K562 (cell line): ENCODE data around the gene CCDC73. TPM values are rescaled to one million over a fixed set of nuclear protein-coding genes. Genes with fewer than 3 reads are reported as not detected.

Experiments
- ADNP ChIP-seq: fragments of 200-800 bp; sonication (Bioruptor generic); IDR thresholded peaks from 2 replicates; pipeline ENCODE4 v1.6.1; 2016; ENCODE audit warnings: missing genetic modification characterization, missing compliant biosample characterization
- FOXJ3 ChIP-seq: sonication (generic); formaldehyde crosslinking; IDR thresholded peaks from 2 replicates; pipeline ENCODE4 v1.4.0; 2020; ENCODE audit warnings: mild to moderate bottlenecking, missing genetic modification reagents
- FOXK2 ChIP-seq, 2 experiments: fragments of 450-650 bp; IDR thresholded peaks in 1 of 2; conservative IDR thresholded peaks in 1 of 2; 2 replicates each; pipeline ENCODE4 v1.6.1; 2016; ENCODE audit warnings: low read depth in 2 of 2, mild to moderate bottlenecking in 1 of 2
- HDAC6 ChIP-seq: IDR thresholded peaks from 2 replicates; pipeline ENCODE4 v1.6.1; 2012; ENCODE audit warnings: low read depth, mild to moderate bottlenecking, control low read depth, inconsistent platforms, low read length, moderate library complexity
- PHB2 ChIP-seq: fragments of 450-650 bp; IDR thresholded peaks from 2 replicates; pipeline ENCODE4 v1.6.1; 2017; ENCODE audit warnings: low read depth
- RCOR1 ChIP-seq, 2 experiments: IDR thresholded peaks; 2 replicates each; pipeline ENCODE4 v1.6.1; 2012; ENCODE audit warnings: low read depth in 2 of 2, low read length in 2 of 2, borderline replicate concordance in 1 of 2, improper control_type of control experiment in 1 of 2
- ZFX ChIP-seq: sonication (generic); formaldehyde crosslinking; IDR thresholded peaks from 2 replicates; pipeline ENCODE4 v1.8.0; 2022; ENCODE audit warnings: mild to moderate bottlenecking, missing genetic modification reagents, moderate library complexity
- ZNF174 ChIP-seq: fragments of 250-450 bp; sonication (Bioruptor Pico); IDR thresholded peaks from 2 replicates; pipeline ENCODE4 v1.4.0; 2020; ENCODE audit warnings: mild to moderate bottlenecking
- ZNF717 ChIP-seq: fragments of 250-450 bp; sonication (Bioruptor Pico); IDR thresholded peaks from 2 replicates; pipeline ENCODE4 v1.5.0; 2021
- ZSCAN29 ChIP-seq: fragments of 450-650 bp; IDR thresholded peaks from 2 replicates; pipeline ENCODE4 v1.6.1; 2017
- polyA plus RNA-seq, 8 experiments: library from polyadenylated mRNA; depleted of rRNA in 4 of 8; stranded (reverse) in 5 of 8; unstranded in 3 of 8; fragments of >200 nt; fragmentation: Nextera tagmentation in 2 of 8; fragmentation: Illumina TruSeq in 1 of 8; extraction: Ambion mirVana in 2 of 8; extraction: Trizol in 1 of 8; gene quantifications; 2 replicates each; pipeline versions ENCODE4 v1.2.1 to v1.2.3, GENCODE V29; 2011 to 2014; ENCODE audit warnings: inconsistent platforms in 1 of 8, missing spikeins in 1 of 8
- total RNA-seq, 7 experiments: library from RNA; depleted of rRNA in 6 of 7; stranded (reverse); fragments of >200 nt in 6 of 7; fragmentation: Illumina TruSeq in 2 of 7; extraction: Trizol in 2 of 7; gene quantifications; 2 replicates each; pipeline versions ENCODE4 v1.2.1 to v1.2.3, GENCODE V29; 2011 to 2021; ENCODE audit warnings: low replicate concordance in 1 of 7
- TF ChIP-seq, protein P1 (sequence below): sonication (generic); formaldehyde crosslinking; IDR thresholded peaks from 2 replicates; pipeline ENCODE4 v1.8.0; 2023; ENCODE audit warnings: missing genetic modification reagents, mild to moderate bottlenecking, borderline replicate concordance
- TF ChIP-seq, protein P2 (sequence below): fragments of 450-650 bp; IDR thresholded peaks from 2 replicates; pipeline ENCODE4 v1.7.1; 2018; ENCODE audit warnings: mild to moderate bottlenecking, low read depth; ENCODE audit not compliant: partially characterized antibody
- TF ChIP-seq, protein P3 (sequence below): sonication (generic); formaldehyde crosslinking; IDR thresholded peaks from 2 replicates; pipeline ENCODE4 v1.8.1; 2022; ENCODE audit warnings: missing genetic modification reagents
- TF ChIP-seq, protein P4 (sequence below): sonication (generic); formaldehyde crosslinking; IDR thresholded peaks from 2 replicates; pipeline ENCODE4 v1.8.0; 2023; ENCODE audit warnings: mild to moderate bottlenecking, missing genetic modification reagents

The CCDC73 gene
- total and polyA plus RNA-seq, 9 of the 15 experiments (the other 6 are each of a cell fraction or from before 2014, with no cell fraction given): 0.20 to 0.21 TPM; not detected in 7

DNA sequence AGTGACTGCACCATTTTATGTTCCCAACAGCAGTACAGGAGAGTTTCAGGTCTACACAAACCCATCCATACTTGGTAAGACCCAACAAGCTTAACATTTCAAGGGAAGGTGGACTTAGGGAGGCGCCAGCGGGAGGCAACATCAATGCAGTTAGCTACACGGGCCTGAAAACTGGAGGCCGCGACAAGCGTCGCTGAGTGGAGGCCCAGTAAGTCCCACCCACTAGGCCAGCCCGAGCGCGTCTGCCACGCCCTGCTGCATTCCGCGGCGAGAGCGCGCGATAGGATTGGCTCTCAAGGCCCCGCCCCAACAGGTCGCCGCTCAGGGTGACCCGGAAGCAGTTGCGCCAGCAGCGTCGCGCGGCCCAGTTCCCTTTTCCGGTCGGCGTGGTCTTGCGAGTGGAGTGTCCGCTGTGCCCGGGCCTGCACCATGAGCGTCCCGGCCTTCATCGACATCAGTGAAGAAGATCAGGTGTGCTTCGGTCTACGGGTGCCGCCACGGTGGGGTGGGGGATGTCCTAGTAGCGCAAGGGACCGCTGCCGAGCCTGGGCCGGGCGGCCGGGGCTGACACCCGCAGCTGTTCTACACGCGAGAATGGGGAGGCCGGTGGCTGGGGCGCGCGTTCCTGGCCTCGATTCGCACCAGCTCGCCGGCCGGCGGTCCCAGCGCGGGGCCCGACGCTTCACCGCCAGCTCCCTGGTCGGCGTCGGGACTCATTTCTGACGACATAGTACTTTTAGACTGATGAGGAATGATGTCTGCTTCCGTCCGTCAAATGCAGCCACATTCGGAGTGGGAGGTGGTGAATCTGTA, 210.8 kb downstream of the CCDC73 start, which contains the start of gene EIF3M (continued):
- TF ChIP-seq, protein P1, sequence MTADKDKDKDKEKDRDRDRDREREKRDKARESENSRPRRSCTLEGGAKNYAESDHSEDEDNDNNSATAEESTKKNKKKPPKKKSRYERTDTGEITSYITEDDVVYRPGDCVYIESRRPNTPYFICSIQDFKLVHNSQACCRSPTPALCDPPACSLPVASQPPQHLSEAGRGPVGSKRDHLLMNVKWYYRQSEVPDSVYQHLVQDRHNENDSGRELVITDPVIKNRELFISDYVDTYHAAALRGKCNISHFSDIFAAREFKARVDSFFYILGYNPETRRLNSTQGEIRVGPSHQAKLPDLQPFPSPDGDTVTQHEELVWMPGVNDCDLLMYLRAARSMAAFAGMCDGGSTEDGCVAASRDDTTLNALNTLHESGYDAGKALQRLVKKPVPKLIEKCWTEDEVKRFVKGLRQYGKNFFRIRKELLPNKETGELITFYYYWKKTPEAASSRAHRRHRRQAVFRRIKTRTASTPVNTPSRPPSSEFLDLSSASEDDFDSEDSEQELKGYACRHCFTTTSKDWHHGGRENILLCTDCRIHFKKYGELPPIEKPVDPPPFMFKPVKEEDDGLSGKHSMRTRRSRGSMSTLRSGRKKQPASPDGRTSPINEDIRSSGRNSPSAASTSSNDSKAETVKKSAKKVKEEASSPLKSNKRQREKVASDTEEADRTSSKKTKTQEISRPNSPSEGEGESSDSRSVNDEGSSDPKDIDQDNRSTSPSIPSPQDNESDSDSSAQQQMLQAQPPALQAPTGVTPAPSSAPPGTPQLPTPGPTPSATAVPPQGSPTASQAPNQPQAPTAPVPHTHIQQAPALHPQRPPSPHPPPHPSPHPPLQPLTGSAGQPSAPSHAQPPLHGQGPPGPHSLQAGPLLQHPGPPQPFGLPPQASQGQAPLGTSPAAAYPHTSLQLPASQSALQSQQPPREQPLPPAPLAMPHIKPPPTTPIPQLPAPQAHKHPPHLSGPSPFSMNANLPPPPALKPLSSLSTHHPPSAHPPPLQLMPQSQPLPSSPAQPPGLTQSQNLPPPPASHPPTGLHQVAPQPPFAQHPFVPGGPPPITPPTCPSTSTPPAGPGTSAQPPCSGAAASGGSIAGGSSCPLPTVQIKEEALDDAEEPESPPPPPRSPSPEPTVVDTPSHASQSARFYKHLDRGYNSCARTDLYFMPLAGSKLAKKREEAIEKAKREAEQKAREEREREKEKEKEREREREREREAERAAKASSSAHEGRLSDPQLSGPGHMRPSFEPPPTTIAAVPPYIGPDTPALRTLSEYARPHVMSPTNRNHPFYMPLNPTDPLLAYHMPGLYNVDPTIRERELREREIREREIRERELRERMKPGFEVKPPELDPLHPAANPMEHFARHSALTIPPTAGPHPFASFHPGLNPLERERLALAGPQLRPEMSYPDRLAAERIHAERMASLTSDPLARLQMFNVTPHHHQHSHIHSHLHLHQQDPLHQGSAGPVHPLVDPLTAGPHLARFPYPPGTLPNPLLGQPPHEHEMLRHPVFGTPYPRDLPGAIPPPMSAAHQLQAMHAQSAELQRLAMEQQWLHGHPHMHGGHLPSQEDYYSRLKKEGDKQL: no peak
- no peak for TF ChIP-seq FOXJ3
- no peak for TF ChIP-seq ADNP (tag)
- TF ChIP-seq RCOR1 (IDR thresholded peaks at IDR 0.05; ENCODE audit: borderline replicate concordance in 1 of 2, low read depth in 2 of 2, low read length in 2 of 2): peak in 1 of 2 experiments; percentile 51; a peak in 1 of 4 replicates
- no peak; the same call in 1 of the 2 replicates for TF ChIP-seq ZSCAN29
- TF ChIP-seq FOXK2 (conservative IDR thresholded peaks at IDR 0.05 in 1 of 2, IDR thresholded peaks at IDR 0.05 in 1 of 2; ENCODE audit: low read depth in 2 of 2): peak; percentile 68 to 76
- TF ChIP-seq, protein P2, sequence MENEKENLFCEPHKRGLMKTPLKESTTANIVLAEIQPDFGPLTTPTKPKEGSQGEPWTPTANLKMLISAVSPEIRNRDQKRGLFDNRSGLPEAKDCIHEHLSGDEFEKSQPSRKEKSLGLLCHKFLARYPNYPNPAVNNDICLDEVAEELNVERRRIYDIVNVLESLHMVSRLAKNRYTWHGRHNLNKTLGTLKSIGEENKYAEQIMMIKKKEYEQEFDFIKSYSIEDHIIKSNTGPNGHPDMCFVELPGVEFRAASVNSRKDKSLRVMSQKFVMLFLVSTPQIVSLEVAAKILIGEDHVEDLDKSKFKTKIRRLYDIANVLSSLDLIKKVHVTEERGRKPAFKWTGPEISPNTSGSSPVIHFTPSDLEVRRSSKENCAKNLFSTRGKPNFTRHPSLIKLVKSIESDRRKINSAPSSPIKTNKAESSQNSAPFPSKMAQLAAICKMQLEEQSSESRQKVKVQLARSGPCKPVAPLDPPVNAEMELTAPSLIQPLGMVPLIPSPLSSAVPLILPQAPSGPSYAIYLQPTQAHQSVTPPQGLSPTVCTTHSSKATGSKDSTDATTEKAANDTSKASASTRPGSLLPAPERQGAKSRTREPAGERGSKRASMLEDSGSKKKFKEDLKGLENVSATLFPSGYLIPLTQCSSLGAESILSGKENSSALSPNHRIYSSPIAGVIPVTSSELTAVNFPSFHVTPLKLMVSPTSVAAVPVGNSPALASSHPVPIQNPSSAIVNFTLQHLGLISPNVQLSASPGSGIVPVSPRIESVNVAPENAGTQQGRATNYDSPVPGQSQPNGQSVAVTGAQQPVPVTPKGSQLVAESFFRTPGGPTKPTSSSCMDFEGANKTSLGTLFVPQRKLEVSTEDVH: peak; percentile 85
- no peak for TF ChIP-seq ZNF717 (CRISPR knock-in tag)
- TF ChIP-seq HDAC6: no peak
- TF ChIP-seq, protein P3, sequence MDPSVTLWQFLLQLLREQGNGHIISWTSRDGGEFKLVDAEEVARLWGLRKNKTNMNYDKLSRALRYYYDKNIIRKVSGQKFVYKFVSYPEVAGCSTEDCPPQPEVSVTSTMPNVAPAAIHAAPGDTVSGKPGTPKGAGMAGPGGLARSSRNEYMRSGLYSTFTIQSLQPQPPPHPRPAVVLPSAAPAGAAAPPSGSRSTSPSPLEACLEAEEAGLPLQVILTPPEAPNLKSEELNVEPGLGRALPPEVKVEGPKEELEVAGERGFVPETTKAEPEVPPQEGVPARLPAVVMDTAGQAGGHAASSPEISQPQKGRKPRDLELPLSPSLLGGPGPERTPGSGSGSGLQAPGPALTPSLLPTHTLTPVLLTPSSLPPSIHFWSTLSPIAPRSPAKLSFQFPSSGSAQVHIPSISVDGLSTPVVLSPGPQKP (CRISPR knock-in tag): no peak
- TF ChIP-seq ZNF174 (CRISPR knock-in tag): no peak
- TF ChIP-seq, protein P4, sequence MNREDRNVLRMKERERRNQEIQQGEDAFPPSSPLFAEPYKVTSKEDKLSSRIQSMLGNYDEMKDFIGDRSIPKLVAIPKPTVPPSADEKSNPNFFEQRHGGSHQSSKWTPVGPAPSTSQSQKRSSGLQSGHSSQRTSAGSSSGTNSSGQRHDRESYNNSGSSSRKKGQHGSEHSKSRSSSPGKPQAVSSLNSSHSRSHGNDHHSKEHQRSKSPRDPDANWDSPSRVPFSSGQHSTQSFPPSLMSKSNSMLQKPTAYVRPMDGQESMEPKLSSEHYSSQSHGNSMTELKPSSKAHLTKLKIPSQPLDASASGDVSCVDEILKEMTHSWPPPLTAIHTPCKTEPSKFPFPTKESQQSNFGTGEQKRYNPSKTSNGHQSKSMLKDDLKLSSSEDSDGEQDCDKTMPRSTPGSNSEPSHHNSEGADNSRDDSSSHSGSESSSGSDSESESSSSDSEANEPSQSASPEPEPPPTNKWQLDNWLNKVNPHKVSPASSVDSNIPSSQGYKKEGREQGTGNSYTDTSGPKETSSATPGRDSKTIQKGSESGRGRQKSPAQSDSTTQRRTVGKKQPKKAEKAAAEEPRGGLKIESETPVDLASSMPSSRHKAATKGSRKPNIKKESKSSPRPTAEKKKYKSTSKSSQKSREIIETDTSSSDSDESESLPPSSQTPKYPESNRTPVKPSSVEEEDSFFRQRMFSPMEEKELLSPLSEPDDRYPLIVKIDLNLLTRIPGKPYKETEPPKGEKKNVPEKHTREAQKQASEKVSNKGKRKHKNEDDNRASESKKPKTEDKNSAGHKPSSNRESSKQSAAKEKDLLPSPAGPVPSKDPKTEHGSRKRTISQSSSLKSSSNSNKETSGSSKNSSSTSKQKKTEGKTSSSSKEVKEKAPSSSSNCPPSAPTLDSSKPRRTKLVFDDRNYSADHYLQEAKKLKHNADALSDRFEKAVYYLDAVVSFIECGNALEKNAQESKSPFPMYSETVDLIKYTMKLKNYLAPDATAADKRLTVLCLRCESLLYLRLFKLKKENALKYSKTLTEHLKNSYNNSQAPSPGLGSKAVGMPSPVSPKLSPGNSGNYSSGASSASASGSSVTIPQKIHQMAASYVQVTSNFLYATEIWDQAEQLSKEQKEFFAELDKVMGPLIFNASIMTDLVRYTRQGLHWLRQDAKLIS (CRISPR knock-in tag): no peak
- peak; percentile 95 for TF ChIP-seq ZFX (CRISPR knock-in tag)
- no peak for TF ChIP-seq PHB2
